T1000 (cell line): Measurements from ENCODE around the gene FAM170B.

Experiments
- DNase-seq: peaks from one replicate; lab custom pipeline; 2025; ENCODE audit warnings: mixed read lengths; lab: John Stamatoyannopoulos, UW

Gene FAM170B

DNA sequence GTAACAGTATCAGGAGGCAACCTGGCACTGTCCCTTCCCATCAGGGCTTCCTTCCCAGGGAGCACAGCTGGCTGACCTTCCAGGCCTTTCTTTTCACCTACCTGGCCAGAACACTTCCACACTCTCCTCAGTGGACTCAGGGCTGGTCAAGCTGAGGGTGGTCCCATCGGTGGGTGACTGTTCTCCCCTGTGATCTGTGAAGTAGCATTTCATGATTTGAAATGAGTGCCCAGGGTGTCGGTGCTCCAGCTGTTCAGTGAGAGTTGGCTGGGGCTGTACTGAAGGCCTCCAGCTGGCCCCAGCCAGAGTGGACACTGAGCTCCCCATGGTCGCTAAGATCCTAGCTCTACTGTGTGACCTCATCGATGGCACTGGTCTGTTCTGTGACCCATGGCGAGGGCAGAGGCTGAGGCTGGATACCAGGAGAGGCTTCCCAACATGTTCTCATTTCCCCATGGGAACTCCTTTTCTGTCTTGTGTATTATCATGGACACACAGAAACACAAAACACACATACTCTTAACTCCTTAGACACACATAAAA, at the start of gene FAM170B:
Gene FAM170B (minus strand): TSS at position 316 of the 543 bp plus-strand sequence. CDS start 103 bp downstream, at position 213.
- no peak for DNase-seq

DNA sequence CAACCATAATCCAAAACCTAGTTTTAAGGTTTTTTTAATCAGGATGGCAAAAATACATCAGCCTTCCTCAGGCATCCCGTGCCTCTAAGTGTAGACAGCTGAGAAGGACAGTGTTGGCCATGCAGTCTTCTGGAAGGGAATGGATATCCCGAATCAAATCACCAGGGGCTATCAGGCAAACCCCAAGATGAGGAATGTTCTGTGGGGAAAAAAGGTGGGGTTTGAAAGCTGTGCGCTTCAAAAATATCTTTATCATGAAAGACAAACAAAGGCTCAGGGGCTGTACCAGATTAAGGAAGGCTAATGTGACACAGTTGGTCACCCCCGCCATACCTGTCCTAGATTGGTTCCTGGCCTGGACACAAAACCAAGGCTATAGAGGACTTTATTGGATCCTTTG, 49.0 kb upstream of the FAM170B start:
- DNase-seq = no peak

DNA sequence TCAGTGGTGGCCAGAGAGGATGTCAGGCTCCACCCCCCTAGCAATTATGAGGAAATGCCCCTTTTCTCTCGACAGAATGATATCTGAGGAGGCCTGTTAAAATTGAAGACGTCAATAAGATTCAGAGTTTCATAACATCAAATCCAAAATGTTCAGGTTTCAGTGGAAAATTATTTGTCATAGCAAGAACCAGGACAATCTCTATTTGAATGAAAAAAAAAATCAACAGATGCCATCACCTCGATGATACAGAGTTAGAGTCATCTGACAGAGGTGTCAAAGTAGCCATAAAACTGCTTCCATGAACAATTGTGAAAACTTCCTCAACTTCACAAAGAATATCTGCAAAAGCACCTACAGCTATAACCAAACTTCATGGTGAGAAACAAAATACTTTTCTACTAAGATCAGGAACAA, 46.6 kb upstream of the FAM170B start:
- DNase-seq = no peak

DNA sequence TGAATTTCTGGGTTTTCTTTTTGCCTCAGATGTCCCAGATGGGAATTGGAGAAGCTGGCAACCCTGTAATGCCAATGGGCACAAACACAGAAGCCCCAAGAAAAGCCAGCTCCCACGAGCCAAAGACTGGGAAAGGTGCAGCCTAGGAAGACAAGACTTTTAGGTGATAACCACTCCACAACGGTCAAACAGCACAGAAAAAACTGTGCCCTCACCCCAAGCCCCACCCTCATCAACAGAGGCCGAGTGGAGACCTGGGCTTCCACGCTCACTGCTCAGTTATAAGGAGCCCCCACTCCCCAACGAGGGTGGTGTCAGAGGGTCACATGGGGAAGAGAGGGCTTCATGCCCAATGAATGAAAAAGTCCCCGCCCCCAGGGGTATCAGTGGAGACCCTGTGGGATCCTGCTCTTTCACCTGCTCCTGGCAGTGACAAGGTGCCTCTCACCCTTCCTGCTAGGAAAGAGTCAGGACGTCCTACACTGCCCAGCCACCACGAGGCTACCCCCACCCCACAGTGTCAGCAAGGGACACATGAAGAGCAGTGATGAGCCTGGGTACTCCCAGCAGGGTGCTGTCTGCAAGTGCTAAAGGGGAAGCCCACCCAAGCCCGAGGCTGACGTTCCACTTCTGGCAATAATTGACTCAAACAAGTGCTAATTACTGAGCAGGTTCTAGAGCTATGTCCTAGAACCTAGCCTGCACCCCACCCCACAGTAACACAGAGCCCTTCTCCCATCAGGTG, 46.0 kb upstream of the FAM170B start:
- DNase-seq = no peak

DNA sequence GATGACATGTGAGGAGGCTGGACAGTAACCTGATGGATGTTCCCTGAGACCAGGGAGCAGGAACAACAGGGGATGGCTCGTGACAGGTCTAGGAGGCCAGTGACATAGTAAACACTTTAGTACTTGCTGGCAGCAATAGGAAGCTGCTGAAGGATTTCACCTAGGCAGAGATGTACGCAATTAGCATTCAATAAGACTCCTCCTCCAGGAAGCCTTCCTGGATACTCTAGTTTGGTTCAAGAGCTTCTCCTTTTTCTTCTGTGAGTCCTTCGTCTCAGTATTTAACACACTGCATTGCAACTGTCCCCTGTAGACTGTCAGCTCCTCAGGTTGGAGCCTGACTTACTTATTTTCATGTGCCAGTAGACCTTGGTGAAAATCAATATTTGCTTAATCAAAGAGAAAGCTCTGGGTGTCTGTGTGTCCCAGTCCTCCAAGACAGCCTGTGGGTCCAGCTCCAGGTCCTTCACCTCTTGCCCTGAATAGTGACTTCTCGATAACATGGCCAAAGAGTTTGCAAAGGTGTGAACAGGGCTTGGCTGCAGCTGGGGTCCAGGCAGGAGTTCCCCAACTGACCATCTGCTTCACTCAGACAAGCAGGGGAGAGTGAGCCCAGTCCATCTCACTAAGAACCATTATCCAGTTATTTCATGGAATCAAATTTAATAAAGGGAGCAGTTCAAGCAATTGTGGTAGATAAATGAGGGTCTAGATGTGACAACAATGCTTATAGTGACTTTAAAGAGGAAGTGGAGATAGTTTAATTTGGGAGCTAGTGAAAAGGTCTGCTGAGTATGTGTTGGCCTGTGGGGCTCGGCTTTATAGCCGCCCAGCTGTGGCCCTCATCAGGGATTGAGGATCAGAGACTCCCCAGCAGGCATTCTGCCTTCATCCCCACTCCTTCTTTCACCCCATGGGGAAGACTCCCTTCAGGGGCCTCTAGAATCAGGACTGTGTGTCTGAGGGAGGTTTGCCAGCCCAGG, 45.0 kb upstream of the FAM170B start:
- no peak for DNase-seq

DNA sequence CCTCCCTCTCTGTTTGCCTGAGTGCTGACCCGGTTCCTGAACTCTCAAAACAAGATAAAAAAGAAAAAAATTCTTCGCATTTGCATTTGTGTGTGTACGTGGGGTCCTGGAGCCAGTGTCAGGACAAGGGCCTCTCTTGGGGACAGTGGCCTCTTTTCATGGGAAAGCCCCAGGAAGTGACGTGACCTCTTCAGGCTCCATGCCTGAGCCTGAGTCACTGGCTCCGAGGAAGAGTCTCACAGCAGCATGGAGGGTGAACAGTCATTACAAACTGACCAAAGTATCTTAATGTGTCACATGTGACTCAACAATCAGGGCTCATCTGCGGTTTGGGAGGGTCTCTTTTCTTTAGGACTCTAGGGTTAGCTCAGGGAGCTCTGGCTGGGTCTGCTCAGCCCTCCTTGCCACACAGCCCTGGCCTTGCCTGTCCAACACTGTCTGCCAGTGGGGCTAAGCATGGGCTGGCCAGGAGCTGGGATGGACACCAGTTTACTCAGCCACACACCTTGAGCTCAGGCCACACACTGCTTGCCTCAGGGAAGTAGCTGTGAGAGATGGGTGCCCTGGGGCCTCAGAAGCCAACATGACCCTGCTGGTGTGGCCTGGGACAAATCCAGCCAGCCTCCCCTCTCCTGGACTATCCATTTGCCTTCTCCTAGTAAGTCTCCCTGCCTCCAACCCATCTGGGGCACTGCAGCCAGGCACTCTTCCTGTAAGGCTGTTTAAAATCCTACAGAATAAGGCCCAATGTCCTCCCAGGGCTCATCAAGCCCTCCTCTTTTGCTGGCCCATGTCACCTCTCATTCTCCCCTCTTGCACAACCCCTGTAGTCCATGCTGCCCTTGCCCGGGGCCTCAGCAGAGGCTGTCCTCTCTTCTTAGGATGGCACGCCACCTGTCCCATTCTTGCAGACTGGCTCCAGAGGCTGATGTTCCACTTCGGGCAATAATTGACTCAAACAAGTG, 43.9 kb upstream of the FAM170B start:
- DNase-seq = peak; percentile 74

DNA sequence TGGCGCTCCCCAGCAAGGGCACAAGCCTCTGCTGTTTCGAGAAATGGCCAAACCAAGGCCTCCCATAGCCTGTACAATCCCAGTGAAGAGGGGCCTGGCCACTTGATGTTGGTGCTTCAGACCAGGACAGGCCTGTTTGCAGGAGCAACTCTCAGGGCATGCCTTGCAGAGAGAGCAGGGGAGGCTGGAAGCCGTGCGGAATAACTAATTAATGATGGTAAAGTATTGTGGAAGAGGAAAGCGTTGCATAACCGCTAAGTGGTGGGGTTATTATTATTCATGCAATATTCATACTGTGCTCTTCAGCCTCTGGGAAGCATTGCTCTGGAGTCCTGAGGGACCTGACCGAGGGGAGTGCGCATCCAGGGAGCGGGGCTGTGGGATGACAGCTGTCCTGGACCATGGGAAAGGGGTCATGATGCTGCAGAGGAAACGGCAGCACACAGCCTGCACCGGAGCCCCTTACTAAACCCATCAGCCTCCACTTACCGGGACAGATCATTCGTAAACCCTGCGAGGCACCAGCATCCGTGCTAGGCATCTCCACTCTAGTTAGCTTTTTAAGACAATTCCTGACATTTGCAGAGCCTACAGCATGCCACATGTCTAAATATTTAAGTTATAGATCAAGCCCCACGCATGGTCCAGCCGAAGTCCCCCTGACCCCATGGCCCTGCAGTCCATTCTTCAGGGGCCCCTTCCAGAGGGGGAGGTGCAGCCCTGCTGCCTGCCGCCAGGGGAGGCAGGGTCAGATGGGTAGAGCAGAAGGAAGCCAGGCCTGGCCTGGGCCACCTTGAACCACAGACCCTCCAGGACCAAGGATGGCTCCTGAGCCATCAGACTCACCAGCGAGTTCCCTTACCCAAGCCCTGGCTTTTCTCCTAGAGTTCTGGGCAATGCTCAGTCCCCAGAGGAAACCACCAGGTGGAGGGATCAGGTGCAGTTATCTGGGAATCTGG, 42.8 kb upstream of the FAM170B start:
- no peak for DNase-seq

DNA sequence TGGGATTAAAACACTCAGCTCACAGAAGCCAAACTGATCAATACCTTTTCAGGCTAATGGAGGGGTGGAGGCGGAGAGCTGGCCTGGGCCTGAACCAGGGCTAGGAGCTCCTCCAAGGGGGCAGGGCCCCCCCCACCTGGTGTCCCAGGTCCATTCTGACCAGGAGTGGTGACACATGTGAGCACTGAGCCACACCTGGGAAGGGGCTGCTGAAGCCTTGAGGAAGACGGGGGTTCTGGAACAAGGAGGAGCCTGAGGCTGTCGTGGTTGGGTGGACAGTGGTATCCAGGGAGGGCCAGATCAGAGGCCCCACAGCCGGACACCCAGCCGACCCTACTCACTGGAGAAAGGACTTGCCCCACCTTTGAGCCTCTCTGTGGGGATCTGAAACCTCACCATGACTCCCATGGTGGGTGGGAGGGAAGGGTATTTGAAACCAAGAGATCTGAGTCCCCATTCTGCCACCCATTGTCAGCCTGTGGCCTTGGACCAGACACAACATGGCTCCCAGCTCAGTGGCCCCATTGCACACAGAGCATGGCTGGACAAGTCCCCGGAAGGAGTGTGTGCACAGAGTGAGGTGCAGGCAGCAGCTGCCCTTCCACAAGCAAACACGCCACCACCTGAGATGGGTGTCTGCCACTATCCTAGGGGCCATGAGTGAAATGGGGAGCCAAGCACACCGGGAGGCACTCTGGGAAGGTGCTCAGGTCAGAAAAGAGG, 41.9 kb upstream of the FAM170B start:
- no peak for DNase-seq

DNA sequence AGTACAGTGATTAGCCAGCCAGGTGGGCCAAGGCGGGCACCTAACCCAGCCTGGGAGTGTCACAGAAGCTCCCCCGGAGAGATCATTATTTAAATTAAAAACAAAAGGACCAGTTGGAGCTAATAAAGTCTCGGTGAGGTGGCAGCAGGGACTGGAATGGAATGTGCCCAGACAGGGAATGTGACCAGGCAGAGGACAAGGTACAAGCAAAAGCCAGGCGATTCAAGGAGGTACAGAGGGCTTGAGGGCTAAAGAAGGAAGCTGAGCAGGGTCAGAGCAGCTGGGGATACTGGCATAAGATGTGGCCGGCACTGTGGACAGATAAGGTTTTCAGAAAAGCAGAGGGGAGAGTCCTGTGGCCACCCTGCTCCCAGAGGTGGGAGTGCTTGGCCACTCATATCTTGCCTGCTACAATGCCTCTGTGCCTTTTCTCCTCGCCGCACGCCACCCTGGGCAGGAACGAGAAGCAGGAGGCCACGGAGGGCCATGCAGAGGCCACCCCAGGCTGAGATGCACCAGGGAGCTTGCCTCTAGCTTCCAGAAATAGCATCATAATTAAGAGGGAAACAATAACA, 41.2 kb upstream of the FAM170B start:
- DNase-seq = no peak

DNA sequence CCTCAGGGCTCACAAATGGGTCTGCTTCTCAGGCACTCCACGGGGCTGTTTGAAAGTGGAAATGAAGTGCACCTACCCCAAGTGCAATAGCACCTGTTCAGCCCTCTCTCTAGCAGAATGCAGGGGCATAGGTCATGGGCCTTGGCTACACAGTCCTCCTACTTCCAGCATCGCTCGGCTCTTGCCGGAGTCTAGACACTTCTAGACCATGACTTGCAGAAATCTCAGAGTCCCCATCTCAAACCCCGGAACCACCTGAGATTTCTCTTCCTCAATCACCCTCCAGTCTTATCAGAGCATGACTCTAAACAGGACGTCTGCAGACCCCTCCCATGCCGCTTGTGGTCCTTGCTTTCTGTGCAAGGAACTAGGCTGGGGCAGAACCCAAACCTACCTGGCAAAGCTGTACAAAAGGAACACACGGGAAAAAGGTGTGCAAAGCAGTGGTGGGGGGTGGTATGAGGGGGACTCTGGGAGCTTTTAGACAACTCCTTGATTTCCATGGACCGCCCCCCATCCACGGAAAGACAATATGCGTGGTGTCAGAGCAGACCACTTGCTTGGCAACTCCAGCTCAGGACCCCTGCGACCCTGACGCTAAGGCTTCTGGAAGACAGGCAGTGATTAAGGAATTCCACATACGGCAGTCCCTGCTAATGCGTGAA, 40.6 kb upstream of the FAM170B start:
- no peak for DNase-seq

DNA sequence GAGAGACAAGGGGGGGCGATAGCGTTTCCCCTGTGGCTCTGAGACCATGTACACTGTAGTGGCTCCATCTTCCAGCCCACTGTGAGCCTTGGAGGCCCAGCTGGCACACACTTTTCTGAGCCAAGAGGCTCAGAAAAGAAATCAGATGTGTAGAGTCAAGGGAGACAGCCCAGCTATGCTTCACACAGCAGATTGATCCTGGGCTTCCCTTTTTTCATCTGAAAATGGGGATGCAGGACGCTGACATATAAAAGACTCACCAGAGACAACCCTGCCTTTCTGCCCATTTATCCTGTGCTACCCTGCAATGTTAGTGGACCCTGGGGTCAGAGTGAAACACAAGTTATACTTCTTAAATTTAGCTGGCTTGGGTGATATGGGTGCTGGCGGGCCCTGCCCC, 40.0 kb upstream of the FAM170B start:
- no peak for DNase-seq

DNA sequence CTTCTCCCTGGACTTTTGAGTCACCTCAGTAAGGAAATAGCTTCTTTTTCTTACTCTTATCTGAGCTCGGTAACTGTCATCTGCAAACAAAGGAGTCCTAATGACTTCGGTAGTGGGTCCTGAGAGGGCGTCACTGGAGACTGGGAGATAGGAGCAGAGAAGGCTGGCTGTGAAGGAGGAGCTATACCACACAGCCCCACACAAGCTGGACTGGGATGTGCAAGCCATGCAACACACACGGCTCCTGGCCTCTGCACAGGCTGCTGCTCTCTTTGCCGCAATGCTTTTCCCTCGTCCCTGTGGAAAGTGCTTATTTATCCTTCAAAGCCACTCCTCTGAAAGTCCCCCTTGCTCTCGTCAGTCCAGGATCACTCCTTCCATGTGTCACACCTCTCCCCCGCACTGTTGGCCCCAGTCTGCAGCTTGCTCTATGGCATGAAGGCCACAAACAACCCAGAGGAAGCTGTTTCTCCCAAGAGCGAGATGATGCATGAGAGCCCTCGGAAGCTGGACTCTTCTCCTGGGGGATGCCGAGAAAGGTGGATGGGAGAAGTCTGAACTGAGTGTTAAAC, 39.5 kb upstream of the FAM170B start:
- DNase-seq = no peak

DNA sequence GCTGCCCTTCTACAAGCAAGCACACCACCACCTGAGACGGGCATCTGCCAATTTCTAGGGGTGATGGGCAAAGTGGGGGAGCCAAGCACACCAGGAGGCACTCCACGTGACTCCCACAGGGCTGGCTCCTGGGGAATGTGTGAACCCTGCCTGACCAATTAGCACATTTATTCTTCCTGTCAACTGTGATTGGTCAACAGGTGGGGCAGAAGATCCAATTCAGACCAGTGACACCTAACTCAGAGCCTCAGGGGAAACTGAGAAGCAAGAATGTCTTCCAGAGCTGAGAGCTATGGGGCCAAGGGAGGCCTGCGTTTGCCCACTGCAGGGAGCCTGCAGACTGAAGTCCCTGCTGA, 38.9 kb upstream of the FAM170B start:
- DNase-seq = no peak

DNA sequence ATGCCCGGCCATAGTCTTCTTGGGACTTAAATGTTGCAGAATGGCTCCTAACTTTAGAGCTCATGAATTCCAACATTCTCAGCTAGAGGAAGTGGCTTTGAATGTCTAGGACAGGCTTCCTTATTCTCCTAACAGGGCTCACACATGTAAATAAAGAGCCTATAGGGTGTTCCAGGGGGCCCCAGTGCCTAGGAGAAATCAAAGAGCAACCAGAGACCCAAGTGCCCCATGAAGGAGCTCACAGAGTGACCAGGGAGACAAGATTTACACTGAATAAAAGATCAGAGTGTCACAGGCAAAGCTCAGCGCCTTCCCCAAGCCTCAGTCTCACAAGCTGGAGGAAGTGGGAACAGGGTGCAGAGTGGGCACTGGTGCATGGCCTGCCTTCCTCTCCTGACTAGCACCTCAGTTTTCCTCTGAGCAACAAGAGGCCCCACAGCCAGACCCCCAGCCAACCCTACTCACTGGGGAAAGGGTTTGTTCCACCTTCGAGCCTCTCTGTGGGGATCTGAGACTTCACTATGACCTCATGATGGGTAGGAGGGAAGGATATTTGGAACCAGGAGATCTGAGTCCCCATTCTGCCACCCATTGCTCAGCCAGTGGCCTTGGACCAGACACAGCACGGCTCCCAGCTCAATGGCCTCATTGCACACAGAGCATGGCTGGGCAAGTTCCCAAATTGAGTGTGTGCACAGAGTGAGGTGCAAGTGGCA, 38.4 kb upstream of the FAM170B start:
- no peak for DNase-seq

DNA sequence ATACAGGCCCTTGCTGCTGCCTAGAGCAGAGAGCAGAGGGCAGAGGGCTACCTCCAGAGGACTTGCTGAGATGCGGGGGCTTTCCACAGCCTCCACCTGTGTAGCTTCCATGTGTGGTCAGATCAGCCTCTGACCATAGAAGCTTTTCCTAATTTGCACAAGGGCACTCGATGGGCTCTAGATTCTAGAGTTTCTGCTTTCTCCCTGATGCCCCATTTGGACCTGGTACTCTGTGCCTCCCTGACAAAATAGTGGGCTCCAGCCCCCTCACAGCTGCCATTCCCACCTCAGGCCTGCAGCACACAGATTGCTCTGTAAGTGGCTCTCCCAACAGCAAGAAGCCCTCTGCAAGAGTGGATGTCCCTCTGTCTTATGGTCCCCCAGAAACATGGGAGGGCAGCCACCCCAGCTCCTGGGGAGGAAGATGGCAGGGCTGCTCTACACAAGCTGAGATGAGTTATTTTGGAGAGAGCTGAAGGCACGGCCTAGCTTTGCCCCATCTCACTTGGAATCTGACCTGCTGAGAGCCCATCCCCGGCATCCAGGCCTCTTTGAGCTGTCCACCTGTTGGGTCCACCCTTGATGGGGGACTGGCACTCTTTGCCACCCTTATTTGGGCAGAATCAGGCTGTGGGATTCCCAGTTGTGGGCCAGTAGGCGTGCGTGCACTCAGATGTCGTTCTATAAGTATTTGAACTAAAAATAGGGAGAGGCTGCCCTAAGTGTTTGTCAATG, 37.7 kb upstream of the FAM170B start:
- DNase-seq = no peak

DNA sequence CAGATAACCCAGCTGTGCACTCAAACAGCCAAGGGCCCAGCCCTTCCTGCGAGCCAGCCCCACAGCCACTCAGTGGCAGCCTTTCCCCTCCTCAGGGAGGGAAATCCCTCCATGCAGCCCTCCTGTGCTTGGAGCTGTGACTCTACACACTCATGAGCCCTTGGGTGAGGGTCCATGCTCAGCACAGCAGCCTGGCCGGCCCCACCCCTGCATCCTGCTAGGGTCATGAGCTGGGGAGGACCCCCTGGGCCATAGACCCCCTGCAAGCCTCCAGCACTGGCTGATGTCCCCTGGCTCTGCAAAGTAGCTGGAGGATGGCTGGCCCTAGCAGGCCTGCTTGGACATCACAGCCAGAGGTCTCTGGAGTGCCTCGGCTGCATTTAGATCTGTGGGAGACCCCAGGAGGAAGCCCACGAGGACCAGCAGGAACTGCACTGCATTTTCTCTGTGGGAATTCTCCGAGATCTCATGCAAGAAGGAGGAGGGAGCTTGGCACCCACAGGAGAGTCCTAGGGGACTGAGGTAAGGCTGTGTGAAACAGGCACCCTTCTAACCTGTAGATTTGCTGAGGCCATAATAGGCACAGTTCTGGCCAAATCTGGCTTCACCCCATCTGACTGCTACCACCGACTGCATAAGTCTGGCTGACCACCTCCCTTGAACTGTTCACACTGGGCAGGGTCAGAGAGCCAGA, 37.0 kb upstream of the FAM170B start:
- no peak for DNase-seq

DNA sequence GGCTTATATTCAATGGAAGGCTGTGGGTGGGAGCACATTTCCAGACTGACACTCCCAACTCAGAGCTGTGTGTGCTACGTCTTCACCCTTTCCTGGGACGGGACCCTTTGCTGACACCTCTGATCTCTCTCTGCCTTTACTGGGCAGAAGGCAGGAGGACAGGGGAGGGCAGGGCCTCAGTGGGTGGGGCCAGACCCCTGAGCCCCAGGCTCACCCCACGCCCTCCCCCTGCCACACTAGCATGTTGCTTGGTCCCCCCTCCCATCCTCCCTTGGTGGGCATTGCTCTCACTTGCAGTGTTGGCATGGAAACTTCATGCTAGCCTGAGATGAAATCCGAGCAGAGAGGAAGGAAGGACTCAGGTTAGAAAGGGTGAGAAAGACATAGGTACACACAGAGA, 36.0 kb upstream of the FAM170B start:
- no peak for DNase-seq
